Measurements from ENCODE around the gene PPP1R12B.
"Not testable (repeated sequence)": the region's sequence is repeated elsewhere in the genome, so short reads cannot be mapped to it uniquely, and the experiment has no call there.

Gene PPP1R12B

DNA sequence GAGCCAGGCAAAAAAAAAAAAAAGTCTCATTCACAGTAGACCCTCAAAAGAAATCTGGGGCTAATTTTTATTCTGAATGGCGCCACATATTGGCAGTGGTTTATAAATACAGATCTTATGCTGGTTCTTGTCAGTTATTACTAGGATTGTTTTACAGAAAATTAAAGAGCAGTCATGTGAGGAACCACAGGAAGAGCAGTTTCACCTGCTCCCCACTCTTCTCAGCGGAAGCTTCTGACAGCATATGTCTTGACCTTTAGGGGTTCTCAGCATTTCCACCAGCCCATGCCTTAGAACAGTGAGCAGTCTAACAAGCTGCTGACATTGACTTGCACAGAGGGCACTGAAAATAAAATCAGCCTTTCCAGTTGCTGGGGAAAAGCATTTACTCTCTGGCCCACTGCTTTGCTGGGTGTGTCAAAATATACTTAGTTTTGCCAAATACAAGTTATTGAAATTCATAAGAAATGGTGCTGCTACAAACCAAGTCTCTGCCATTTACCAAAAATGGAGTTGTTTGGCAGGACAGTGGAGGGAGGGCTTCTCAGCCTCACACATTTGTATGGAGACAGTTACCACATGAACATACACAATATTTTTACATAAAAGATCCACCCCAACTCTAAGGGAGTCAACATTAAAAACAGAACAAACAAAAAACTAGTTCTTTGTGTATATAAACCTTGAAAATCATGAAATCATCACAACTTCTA is 217.5 kb downstream of the PPP1R12B start:
- DNase-seq: no peak

DNA sequence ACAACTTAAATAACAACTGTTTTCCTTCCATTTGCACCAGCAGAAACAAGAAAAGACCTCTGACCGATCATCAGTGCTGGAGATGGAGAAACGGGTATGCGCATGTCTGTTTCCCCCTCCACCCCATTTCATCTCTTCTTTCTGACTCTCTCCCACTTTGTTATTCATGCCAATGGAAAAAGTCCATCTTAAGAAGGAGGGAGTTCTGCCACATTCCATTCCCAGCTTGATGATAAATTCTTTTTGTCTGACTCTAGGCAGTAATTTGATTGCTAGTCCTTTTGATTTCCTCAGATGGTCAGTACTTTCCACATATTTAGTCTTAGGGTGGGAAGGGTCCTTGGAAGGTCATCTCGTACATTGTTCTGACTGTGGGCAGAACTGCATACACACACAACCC is 219.2 kb downstream of the PPP1R12B start:
- no peak for DNase-seq

GRCh38 chr1:202568410-202568809 is 219.9 kb downstream of the PPP1R12B start:
- no peak for DNase-seq

- DNase-seq: no peak
Measured at GRCh38 chr1:202568826-202569225, 220.3 kb downstream of the PPP1R12B start.

- no peak for DNase-seq
Measured at GRCh38 chr1:202569393-202570322, 221.2 kb downstream of the PPP1R12B start.

GRCh38 chr1:202571719-202572339 is 223.3 kb downstream of the PPP1R12B start:
- peak; percentile 17 to 38 for DNase-seq

GRCh38 chr1:202572867-202573266 is 224.4 kb downstream of the PPP1R12B start:
- DNase-seq: peak in 1 of 2 experiments; percentile 26

DNA sequence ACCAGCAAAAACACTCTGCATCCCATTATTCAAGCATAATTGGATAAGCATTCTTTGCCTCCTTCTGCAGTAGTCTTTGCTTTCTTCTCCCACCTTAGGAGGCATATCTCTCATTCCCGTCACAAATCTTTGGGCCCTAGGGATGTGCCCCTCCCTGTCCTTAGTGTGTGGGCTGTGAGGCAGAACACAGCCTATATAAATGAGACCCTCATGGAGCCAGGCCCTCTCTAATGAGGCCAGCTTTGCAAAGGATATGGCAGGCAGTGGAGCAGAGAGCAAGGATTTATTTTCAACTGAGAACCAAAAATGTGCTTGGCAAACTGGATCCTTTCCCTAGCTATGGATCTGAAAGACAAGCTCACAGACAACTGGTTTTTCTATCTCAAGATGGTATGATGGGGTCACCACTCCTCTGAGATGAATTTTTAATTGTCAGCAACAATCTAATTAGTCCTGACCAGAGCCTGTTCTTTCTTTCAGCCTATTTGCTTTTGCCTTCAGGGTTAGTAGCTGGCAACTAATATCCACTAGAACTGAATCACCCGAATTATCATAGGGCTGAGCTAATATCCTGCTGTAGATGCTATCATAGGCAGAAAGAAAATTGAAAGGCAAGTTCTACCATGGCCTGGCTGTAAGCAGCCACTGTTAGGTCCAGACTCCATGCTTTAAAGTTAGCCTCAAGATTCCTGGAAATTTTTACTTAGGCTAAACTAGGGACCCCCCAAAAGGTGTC is 227.6 kb downstream of the PPP1R12B start:
- no peak for DNase-seq

DNA sequence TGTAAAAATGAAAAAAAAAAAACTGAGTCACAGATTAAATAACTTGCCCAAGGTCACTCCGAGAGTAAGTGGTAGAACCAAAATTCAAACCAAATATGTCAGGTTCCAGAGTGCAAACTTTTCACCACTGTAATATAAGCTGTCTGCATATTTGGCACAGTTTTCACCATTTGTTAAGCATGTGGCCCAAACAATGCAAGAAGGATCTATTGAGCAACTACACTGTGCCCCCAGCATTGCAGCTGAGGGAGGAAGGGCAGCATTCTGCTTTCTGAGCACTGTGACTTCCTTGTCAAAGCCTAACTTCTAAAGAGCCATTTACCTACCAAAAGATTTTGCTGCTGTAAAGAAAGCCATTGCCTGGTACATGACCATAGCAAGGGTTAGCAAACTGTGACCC is 228.3 kb downstream of the PPP1R12B start:
- DNase-seq: no peak

GRCh38 chr1:202577381-202577780 is 228.9 kb downstream of the PPP1R12B start:
- no peak for DNase-seq

DNA sequence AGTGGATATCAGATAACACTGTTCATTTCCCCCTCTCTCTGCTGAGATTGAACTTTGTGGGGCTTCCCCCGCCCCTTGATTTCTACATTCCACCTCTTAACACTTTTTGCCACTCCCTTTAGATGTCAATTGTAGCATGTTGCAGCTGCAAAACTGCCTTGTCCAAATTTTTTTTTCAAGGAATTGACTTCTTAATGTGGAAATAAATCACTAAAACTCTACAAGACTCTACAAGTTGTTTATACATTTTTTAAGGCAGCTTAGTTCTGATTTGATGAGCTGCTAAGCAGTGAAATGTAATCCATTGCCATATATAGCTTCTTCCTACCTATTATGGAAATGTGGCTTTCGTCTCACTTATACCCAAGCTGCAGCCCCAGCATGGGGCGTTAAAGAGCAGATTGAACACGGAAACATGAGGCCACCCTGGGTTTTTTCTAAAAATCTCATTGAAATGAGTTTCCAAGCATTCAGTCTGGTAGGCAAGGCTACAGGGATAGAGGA is 229.6 kb downstream of the PPP1R12B start:
- DNase-seq: no peak

GRCh38 chr1:202578565-202578964 is 230.1 kb downstream of the PPP1R12B start:
- DNase-seq: no peak

- no peak for DNase-seq
Measured at GRCh38 chr1:202579806-202580205, 231.3 kb downstream of the PPP1R12B start.

GRCh38 chr1:202580619-202581018 is 232.1 kb downstream of the PPP1R12B start:
- no peak for DNase-seq

GRCh38 chr1:202582350-202582749 is 233.9 kb downstream of the PPP1R12B start:
- DNase-seq: not testable (repeated sequence)

- DNase-seq: no peak
Measured at GRCh38 chr1:202584707-202585589, 236.4 kb downstream of the PPP1R12B start.

DNA sequence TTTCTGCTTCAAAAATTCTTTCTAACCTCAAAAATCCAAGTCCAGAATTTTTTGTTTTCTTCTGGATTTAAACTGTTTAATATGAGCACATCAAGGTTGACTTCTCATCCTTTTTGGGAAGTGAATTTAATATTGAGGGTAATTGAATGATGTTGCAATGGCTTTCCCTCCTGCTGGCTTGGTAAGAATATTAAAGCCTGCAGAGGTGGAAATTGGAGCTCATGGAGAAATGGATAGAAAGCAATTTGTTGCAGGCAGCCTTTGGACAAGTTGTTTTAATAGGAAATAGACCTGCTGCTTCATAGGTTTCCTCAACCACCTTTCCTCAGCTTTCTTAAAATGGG is 237.1 kb downstream of the PPP1R12B start:
- DNase-seq: no peak

DNA sequence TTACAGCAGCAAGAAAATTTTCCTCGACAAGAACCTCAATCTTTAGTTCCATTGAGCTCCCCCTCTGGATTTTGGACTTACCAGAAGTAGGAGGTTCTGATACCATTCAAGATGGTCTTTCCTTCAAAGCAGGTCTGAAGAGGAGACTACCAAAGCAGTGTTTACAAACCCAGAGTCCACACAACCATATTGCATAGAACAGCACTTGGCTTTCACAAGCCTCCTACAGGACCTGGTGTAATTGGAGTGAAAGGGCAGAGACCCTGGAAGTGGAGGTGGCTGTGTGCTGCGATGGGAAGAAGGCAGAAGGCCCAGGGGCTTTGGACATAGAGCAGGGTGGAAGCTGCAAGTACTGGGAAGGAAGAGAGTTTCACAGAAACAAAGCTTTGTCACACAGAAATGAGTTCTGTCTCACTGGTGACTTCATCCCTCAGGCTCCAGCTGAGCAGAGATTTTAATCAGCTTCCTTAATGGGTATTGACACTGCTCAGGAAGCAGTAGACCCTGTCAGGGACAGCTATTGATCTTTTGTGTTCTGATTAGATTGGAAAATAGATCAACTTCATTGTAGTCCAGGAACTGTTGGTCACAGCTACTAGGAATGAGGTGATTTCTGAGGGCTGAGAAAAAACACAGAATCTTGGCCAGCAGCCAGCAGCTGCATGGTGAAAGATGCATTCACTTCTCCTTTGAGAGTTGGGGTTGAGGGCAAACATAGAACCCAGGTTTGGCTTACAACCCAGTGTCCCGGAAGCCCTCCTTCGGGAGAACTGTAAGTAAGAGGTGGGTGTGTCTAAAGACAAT is 237.7 kb downstream of the PPP1R12B start:
- no peak for DNase-seq

GRCh38 chr1:202586871-202587270 is 238.4 kb downstream of the PPP1R12B start:
- DNase-seq: no peak

- no peak for DNase-seq
Measured at GRCh38 chr1:202587859-202588485, 239.5 kb downstream of the PPP1R12B start.

Data from NCI-H2081 (cell line).